Subcutaneous adipose tissue (tissue), 4 donors: ENCODE data around the gene TNFRSF11A. TPM values are rescaled to one million over a fixed set of nuclear protein-coding genes. Genes with fewer than 3 reads are reported as not detected.

Source experiments
- CTCF ChIP-seq: fragments of 450-650 bp; IDR thresholded peaks from one replicate; pipeline ENCODE4 v1.5.1; 2016; ENCODE audit warnings: low read depth, mild to moderate bottlenecking, control low read depth, antibody characterized with exemption, moderate library complexity
- total RNA-seq, 4 donors: library from RNA; depleted of rRNA; stranded (reverse); fragments of >200 nt; gene quantifications; one replicate each; pipeline ENCODE4 v1.1.0, GENCODE V29; 2016

TNFRSF11A gene
- total RNA-seq, 4 donors from 2014 or later = 0.94 to 27.7 (median 7.1) TPM

- no peak for TF ChIP-seq CTCF
These were observed 40.5 kb upstream of the TNFRSF11A start for GRCh38 chr18:62284637-62285036.

- no peak for TF ChIP-seq CTCF
These were observed 39.8 kb upstream of the TNFRSF11A start for GRCh38 chr18:62285281-62285680.

GRCh38 chr18:62287781-62288664 lies 37.1 kb upstream of the TNFRSF11A start:
- TF ChIP-seq CTCF = no peak

- no peak for TF ChIP-seq CTCF
These were observed 36.5 kb upstream of the TNFRSF11A start for GRCh38 chr18:62288665-62289008.

- no peak for TF ChIP-seq CTCF
These were observed 36.1 kb upstream of the TNFRSF11A start for GRCh38 chr18:62289047-62289446.

- TF ChIP-seq CTCF = no peak
These were observed 31.0 kb upstream of the TNFRSF11A start for GRCh38 chr18:62294073-62294472.

GRCh38 chr18:62300359-62300963 lies 24.6 kb upstream of the TNFRSF11A start:
- no peak for TF ChIP-seq CTCF
